ENCODE data around the gene TOMM34.

Gene TOMM34

GRCh38 chr20:44965651-44966029 is 5.4 kb upstream of the TOMM34 start:
- TF ChIP-seq MAX (IDR thresholded peaks at IDR 0.05; ENCODE audit: low read depth, low read length) (no peak), CTCF (IDR thresholded peaks at IDR 0.05; ENCODE audit: low read depth, low read length) (no peak), POLR2A (IDR thresholded peaks at IDR 0.05; ENCODE audit: extremely low read depth, insufficient read length) (no peak), MYC (IDR thresholded peaks at IDR 0.05; ENCODE audit: low read depth, low read length) (no peak)
- peak overlapping the region; percentile 85 for H3K4me3 ChIP-seq (ENCODE audit: low read depth, low read length)
- DNase-seq (ENCODE audit: low read depth): no peak

DNA sequence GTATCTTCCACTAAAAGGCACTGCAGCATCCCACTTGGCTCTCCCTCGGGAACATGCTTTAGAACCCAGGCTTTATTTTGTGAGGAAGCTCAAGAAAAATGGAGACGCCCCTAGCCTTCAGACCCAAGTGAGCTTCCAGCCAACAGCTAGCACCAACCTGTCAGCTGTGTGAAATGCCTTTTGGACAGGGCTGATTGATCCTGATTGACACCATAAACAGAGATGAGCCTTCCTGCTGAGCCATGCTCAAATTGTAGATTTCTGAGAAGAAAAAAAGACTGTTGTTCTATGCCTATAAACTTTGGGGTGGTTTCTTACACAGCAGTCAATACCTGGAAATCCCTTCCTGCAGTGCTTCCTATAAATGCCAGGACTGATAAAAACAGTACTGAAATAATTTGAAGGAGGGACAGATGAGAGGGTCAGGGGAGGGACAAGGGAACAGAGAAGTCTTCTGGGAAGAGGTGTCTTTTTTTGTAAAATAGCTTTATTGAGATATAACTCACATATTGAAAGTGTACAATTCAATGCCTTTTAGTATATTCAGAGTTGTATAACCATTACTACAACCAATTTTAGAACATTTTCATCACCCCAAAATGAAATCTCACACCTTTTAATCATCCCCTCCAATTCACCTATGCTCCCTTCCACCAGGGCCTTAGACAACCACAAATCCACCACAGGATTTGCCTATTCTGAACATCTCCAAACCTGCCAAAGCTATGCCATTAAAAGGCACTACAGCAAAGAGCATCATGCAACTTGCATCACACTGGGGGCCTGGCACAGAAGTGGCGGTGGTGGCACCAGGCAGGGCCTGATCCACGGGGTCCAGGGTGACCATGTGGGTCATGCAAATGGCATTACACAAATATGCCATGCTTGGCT is 3.4 kb upstream of the TOMM34 start:
- no peak overlapping the region for H3K4me3 ChIP-seq (ENCODE audit: low read depth, low read length)
- no peak for DNase-seq (ENCODE audit: low read depth)
- TF ChIP-seq MAX (IDR thresholded peaks at IDR 0.05; ENCODE audit: low read depth, low read length): no peak
- TF ChIP-seq CTCF (IDR thresholded peaks at IDR 0.05; ENCODE audit: low read depth, low read length): no peak
- no peak for TF ChIP-seq MYC (IDR thresholded peaks at IDR 0.05; ENCODE audit: low read depth, low read length)
- TF ChIP-seq POLR2A (IDR thresholded peaks at IDR 0.05; ENCODE audit: extremely low read depth, insufficient read length): no peak

- DNase-seq (ENCODE audit: low read depth): no peak
- TF ChIP-seq POLR2A (IDR thresholded peaks at IDR 0.05; ENCODE audit: extremely low read depth, insufficient read length): no peak
- H3K4me3 ChIP-seq (ENCODE audit: low read depth, low read length): no peak overlapping the region
Measured at GRCh38 chr20:44962483-44962882, 2.3 kb upstream of the TOMM34 start.

GRCh38 chr20:44961870-44962267 is 1.7 kb upstream of the TOMM34 start:
- no peak for TF ChIP-seq MAX (IDR thresholded peaks at IDR 0.05; ENCODE audit: low read depth, low read length)
- no peak for TF ChIP-seq CTCF (IDR thresholded peaks at IDR 0.05; ENCODE audit: low read depth, low read length)
- TF ChIP-seq MYC (IDR thresholded peaks at IDR 0.05; ENCODE audit: low read depth, low read length): no peak
- no peak for TF ChIP-seq POLR2A (IDR thresholded peaks at IDR 0.05; ENCODE audit: extremely low read depth, insufficient read length)
- no peak for DNase-seq (ENCODE audit: low read depth)
- H3K4me3 ChIP-seq (ENCODE audit: low read depth, low read length): no peak overlapping the region

- H3K4me3 ChIP-seq (ENCODE audit: low read depth, low read length): no peak overlapping the region
- no peak for DNase-seq (ENCODE audit: low read depth)
- TF ChIP-seq MYC (IDR thresholded peaks at IDR 0.05; ENCODE audit: low read depth, low read length) (no peak), MAX (IDR thresholded peaks at IDR 0.05; ENCODE audit: low read depth, low read length) (no peak), POLR2A (IDR thresholded peaks at IDR 0.05; ENCODE audit: extremely low read depth, insufficient read length) (no peak), CTCF (IDR thresholded peaks at IDR 0.05; ENCODE audit: low read depth, low read length) (no peak)
Measured at GRCh38 chr20:44961011-44961869, 1.0 kb upstream of the TOMM34 start.

- peak; percentile 73 for DNase-seq (ENCODE audit: low read depth)
- TF ChIP-seq CTCF (IDR thresholded peaks at IDR 0.05; ENCODE audit: low read depth, low read length): no peak
- no peak for TF ChIP-seq MYC (IDR thresholded peaks at IDR 0.05; ENCODE audit: low read depth, low read length)
- no peak for TF ChIP-seq POLR2A (IDR thresholded peaks at IDR 0.05; ENCODE audit: extremely low read depth, insufficient read length)
- no peak for TF ChIP-seq MAX (IDR thresholded peaks at IDR 0.05; ENCODE audit: low read depth, low read length)
- H3K4me3 ChIP-seq (ENCODE audit: low read depth, low read length): peak overlapping the region; percentile 80
Measured at GRCh38 chr20:44959638-44960102, 527 bp downstream of the TOMM34 start.
